ENCODE data around the gene KRT33B.

- no peak for TF ChIP-seq CTCF (IDR thresholded peaks at IDR 0.05)
- TF ChIP-seq POLR2A (IDR thresholded peaks at IDR 0.05; ENCODE audit: low read depth), result no peak
Measured at GRCh38 chr17:41347869-41348760, 21.5 kb downstream of the KRT33B start.

All from esophagus muscularis mucosa (tissue), 3 donors.